WTC11 (cell line): ENCODE measurements around the gene MARCHF10. TPM values are rescaled to one million over a fixed set of nuclear protein-coding genes. Genes with fewer than 3 reads are reported as not detected.

Experiments
- ATAC-seq: fragments of 200-7000 bp; cut with Tn5 transposase; 2 replicates; pipeline ENCODE4 v1.10.0; 2021; ENCODE audit warnings: mild to moderate bottlenecking, moderate library complexity
- CTCF ChIA-PET: fragments of 300-600 bp; sonication (Branson Sonifier 250); formaldehyde crosslinking; loops from one replicate; lab custom pipeline; 2021; ENCODE audit warnings: antibody characterized with exemption; lab: Charles Lee
- POLR2A ChIA-PET: fragments of 350-600 bp; sonication (Branson Sonifier 250); formaldehyde crosslinking; loops from one replicate; lab custom pipeline; 2021; ENCODE audit warnings: antibody characterized with exemption; lab: Charles Lee
- DNase-seq: peaks from one replicate; pipeline ENCODE4 v3.0.0; 2021; ENCODE audit warnings: low spot score
- H3K27ac Mint-ChIP-seq: 2 replicates; pipeline ENCODE4 v1.8.0; 2021; ENCODE audit warnings: mixed read lengths
- H3K27me3 Mint-ChIP-seq: 2 replicates; pipeline ENCODE4 v1.8.0; 2021; ENCODE audit warnings: low read depth, mild to moderate bottlenecking, moderate library complexity, mixed read lengths
- H3K36me3 Mint-ChIP-seq: 2 replicates; pipeline ENCODE4 v1.8.0; 2021; ENCODE audit warnings: mixed read lengths
- H3K4me1 Mint-ChIP-seq: 2 replicates; pipeline ENCODE4 v1.8.0; 2022; ENCODE audit warnings: mixed read lengths
- H3K4me3 Mint-ChIP-seq: 2 replicates; pipeline ENCODE4 v1.8.0; 2021; ENCODE audit warnings: mild to moderate bottlenecking, moderate library complexity, mixed read lengths
- H3K9me3 Mint-ChIP-seq: 2 replicates; pipeline ENCODE4 v1.8.0; 2021; ENCODE audit warnings: mixed read lengths
- ATF1 ChIP-seq: sonication (generic); formaldehyde crosslinking; IDR thresholded peaks from 2 replicates; pipeline ENCODE4 v1.8.1; 2023; ENCODE audit warnings: mild to moderate bottlenecking, moderate library complexity, missing genetic modification reagents
- EMX1 ChIP-seq: fragments of 250-450 bp; sonication (Bioruptor Pico); IDR thresholded peaks from 2 replicates; pipeline ENCODE4 v1.8.0; 2021; ENCODE audit warnings: mild to moderate bottlenecking
- FOXJ3 ChIP-seq: sonication (generic); formaldehyde crosslinking; IDR thresholded peaks from 2 replicates; pipeline ENCODE4 v1.9.0; 2021; ENCODE audit warnings: missing genetic modification reagents, mild to moderate bottlenecking, borderline replicate concordance
- GABPB1 ChIP-seq: sonication (generic); formaldehyde crosslinking; IDR thresholded peaks from 2 replicates; pipeline ENCODE4 v1.8.1; 2023; ENCODE audit warnings: mild to moderate bottlenecking, missing genetic modification reagents
- GTF2I ChIP-seq: fragments of 250-450 bp; sonication (Bioruptor Pico); conservative IDR thresholded peaks from 2 replicates; pipeline ENCODE4 v1.4.0; 2021; ENCODE audit warnings: mild to moderate bottlenecking
- MXD4 ChIP-seq: fragments of 250-450 bp; sonication (Bioruptor Pico); IDR thresholded peaks from 2 replicates; pipeline ENCODE4 v1.8.0; 2021; ENCODE audit warnings: mild to moderate bottlenecking, moderate library complexity, borderline replicate concordance
- NFATC4 ChIP-seq: fragments of 250-450 bp; sonication (Bioruptor Pico); IDR thresholded peaks from 2 replicates; pipeline ENCODE4 v1.9.0; 2021; ENCODE audit warnings: mild to moderate bottlenecking
- NFYB ChIP-seq: sonication (generic); formaldehyde crosslinking; conservative IDR thresholded peaks from 2 replicates; pipeline ENCODE4 v1.8.0; 2022; ENCODE audit warnings: low read depth, missing genetic modification reagents
- NR3C1 ChIP-seq: sonication (generic); formaldehyde crosslinking; conservative IDR thresholded peaks from 2 replicates; pipeline ENCODE4 v1.8.1; 2023; ENCODE audit warnings: low read depth, mild to moderate bottlenecking, missing genetic modification reagents
- PRRX2 ChIP-seq: fragments of 250-450 bp; sonication (Bioruptor Pico); IDR thresholded peaks from 2 replicates; pipeline ENCODE4 v1.8.0; 2021; ENCODE audit warnings: mild to moderate bottlenecking
- ZBTB21 ChIP-seq: sonication (generic); formaldehyde crosslinking; IDR thresholded peaks from 2 replicates; pipeline ENCODE4 v1.8.1; 2023; ENCODE audit warnings: mild to moderate bottlenecking, missing genetic modification reagents, borderline replicate concordance
- ZNF232 ChIP-seq: sonication (generic); formaldehyde crosslinking; IDR thresholded peaks from 2 replicates; pipeline ENCODE4 v1.8.0; 2022; ENCODE audit warnings: mild to moderate bottlenecking, missing genetic modification reagents
- ZNF263 ChIP-seq: sonication (generic); formaldehyde crosslinking; IDR thresholded peaks from 2 replicates; pipeline ENCODE4 v1.8.1; 2022; ENCODE audit warnings: low read depth, mild to moderate bottlenecking, moderate library complexity, missing genetic modification reagents
- total RNA-seq: library from RNA; stranded (reverse); gene quantifications from 3 replicates; pipeline ENCODE4 v1.2.3, GENCODE V29; 2021
- TF ChIP-seq, protein P1 (sequence below): sonication (generic); formaldehyde crosslinking; conservative IDR thresholded peaks from 2 replicates; pipeline ENCODE4 v1.8.1; 2023; ENCODE audit warnings: mild to moderate bottlenecking, low read depth, missing genetic modification reagents, moderate library complexity
- TF ChIP-seq, protein P2 (sequence below): sonication (generic); formaldehyde crosslinking; IDR thresholded peaks from 2 replicates; pipeline ENCODE4 v1.8.1; 2023; ENCODE audit warnings: mild to moderate bottlenecking, missing genetic modification reagents
- TF ChIP-seq, protein P3 (sequence below): fragments of 250-450 bp; sonication (Bioruptor Pico); conservative IDR thresholded peaks from 2 replicates; pipeline ENCODE4 v1.9.0; 2021; ENCODE audit warnings: mild to moderate bottlenecking
- TF ChIP-seq, protein P4 (sequence below): fragments of 250-450 bp; sonication (Bioruptor Pico); IDR thresholded peaks from 2 replicates; pipeline ENCODE4 v1.8.0; 2021; ENCODE audit warnings: mild to moderate bottlenecking
- TF ChIP-seq, protein P5 (sequence below): sonication (generic); formaldehyde crosslinking; IDR thresholded peaks from 2 replicates; pipeline ENCODE4 v1.8.0; 2023; ENCODE audit warnings: missing genetic modification reagents, mild to moderate bottlenecking, borderline replicate concordance

Gene MARCHF10
- total RNA-seq, 1 experiment from 2014 or later, result 1.0 TPM

DNA sequence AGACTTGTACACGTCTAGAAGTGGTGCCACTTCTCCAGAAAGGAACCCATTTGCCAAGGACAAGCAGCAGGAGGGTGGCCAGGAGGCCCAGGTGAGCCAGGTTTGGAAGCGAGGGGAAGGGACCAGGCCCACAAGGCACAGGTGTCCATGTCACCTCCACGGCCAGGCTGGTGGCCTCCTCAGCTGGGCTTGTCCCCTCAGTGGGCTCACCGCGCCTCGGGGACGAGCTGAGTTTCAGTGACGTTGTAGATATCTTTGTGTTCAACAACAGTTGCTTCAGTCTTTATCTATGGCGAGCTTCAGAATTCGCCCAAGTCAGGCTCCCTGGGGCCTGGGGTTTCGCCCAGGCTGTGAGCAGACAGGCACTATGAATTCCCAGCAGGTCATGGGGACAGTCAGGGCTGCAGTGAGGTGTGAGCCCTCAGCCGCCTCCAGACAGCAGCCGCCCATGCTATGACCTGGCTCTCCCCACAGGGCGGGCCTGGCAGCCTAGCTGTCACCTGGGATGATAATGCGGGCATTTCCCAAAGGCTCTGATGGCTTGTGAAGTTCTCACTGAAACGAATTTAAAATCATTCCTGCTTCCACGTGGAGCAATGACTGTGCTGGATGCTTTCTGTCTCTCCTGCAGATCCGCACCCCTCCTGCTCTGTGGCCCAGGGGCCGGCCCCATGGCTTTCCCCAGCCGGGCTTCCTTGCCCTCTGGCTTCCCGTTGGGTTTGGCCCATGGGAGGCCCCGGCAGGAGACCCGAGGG, 91.1 kb downstream of the MARCHF10 start:
- Mint-ChIP-seq H3K4me1 (peaks cover 16% of the 10 kb centered on the region), H3K36me3 (no peaks in the 10 kb centered on the region)
- no peak for DNase-seq
- TF ChIP-seq, protein P1, sequence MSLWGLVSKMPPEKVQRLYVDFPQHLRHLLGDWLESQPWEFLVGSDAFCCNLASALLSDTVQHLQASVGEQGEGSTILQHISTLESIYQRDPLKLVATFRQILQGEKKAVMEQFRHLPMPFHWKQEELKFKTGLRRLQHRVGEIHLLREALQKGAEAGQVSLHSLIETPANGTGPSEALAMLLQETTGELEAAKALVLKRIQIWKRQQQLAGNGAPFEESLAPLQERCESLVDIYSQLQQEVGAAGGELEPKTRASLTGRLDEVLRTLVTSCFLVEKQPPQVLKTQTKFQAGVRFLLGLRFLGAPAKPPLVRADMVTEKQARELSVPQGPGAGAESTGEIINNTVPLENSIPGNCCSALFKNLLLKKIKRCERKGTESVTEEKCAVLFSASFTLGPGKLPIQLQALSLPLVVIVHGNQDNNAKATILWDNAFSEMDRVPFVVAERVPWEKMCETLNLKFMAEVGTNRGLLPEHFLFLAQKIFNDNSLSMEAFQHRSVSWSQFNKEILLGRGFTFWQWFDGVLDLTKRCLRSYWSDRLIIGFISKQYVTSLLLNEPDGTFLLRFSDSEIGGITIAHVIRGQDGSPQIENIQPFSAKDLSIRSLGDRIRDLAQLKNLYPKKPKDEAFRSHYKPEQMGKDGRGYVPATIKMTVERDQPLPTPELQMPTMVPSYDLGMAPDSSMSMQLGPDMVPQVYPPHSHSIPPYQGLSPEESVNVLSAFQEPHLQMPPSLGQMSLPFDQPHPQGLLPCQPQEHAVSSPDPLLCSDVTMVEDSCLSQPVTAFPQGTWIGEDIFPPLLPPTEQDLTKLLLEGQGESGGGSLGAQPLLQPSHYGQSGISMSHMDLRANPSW (CRISPR knock-in tag), result no peak
- TF ChIP-seq, protein P2, sequence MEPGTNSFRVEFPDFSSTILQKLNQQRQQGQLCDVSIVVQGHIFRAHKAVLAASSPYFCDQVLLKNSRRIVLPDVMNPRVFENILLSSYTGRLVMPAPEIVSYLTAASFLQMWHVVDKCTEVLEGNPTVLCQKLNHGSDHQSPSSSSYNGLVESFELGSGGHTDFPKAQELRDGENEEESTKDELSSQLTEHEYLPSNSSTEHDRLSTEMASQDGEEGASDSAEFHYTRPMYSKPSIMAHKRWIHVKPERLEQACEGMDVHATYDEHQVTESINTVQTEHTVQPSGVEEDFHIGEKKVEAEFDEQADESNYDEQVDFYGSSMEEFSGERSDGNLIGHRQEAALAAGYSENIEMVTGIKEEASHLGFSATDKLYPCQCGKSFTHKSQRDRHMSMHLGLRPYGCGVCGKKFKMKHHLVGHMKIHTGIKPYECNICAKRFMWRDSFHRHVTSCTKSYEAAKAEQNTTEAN (CRISPR knock-in tag), result no peak
- no peak for TF ChIP-seq EMX1 (CRISPR knock-in tag)
- TF ChIP-seq PRRX2, result no peak
- no peak for TF ChIP-seq NFATC4 (CRISPR knock-in tag)
- no peak for TF ChIP-seq ZBTB21 (CRISPR knock-in tag)
- no peak for TF ChIP-seq NFYB (CRISPR knock-in tag)
- no peak for TF ChIP-seq ZNF232 (CRISPR knock-in tag)
- TF ChIP-seq GTF2I (CRISPR knock-in tag), result no peak
- TF ChIP-seq NR3C1 (CRISPR knock-in tag), result no peak
- TF ChIP-seq FOXJ3, result no peak
- TF ChIP-seq, all 79 proteins: peak for 0
- H3K4me3 Mint-ChIP-seq, result no peak overlapping the region
- no peak overlapping the region for H3K27ac Mint-ChIP-seq
- ChIA-PET POLR2A (no interaction called here), CTCF (no interaction called here)
- no peaks in the 10 kb centered on the region for H3K27me3 Mint-ChIP-seq
- no peak for ATAC-seq
- H3K9me3 Mint-ChIP-seq, result no peaks in the 10 kb centered on the region

DNA sequence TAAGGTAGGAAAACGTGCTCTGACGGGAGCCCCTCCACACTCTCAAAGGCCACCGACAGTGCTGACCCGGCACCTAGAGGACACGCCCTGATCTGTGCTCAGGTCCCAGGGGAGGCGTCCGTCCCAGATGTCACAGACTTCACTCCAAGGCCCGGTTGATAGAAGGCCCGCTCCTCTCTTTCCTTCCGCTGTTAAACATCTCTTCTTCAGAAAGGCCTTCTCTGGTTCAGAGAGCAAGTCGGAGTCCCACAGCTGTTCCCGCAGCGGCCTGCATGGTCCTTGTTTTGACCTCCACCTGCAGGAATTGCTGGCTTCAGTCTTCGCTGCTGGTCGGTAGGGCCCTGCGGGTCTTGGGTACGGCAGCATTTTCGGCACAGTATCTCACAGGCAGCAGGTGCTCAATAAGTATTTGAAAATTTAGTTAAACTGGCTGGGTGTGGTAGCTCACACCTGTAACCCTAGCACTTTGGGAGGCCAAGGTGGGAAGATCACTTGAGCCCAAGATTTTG, 92.2 kb downstream of the MARCHF10 start:
- Mint-ChIP-seq H3K27ac (0 out of 2 replicates have a peak overlapping the region, but pooled peaks have one; percentile 19), H3K27me3 (no peaks in the 10 kb centered on the region), H3K36me3 (no peaks in the 10 kb centered on the region), H3K4me1 (peaks cover 20% of the 10 kb centered on the region), H3K9me3 (no peaks in the 10 kb centered on the region), H3K4me3 (no peak overlapping the region)
- CTCF ChIA-PET, result no interaction called here
- DNase-seq, result no peak
- no peak for ATAC-seq
- TF ChIP-seq NFYB (CRISPR knock-in tag) (no peak), ATF1 (CRISPR knock-in tag) (no peak), MXD4 (CRISPR knock-in tag) (no peak), GABPB1 (CRISPR knock-in tag) (no peak), ZNF232 (CRISPR knock-in tag) (no peak), ZNF263 (CRISPR knock-in tag) (no peak)
- TF ChIP-seq, protein P3, sequence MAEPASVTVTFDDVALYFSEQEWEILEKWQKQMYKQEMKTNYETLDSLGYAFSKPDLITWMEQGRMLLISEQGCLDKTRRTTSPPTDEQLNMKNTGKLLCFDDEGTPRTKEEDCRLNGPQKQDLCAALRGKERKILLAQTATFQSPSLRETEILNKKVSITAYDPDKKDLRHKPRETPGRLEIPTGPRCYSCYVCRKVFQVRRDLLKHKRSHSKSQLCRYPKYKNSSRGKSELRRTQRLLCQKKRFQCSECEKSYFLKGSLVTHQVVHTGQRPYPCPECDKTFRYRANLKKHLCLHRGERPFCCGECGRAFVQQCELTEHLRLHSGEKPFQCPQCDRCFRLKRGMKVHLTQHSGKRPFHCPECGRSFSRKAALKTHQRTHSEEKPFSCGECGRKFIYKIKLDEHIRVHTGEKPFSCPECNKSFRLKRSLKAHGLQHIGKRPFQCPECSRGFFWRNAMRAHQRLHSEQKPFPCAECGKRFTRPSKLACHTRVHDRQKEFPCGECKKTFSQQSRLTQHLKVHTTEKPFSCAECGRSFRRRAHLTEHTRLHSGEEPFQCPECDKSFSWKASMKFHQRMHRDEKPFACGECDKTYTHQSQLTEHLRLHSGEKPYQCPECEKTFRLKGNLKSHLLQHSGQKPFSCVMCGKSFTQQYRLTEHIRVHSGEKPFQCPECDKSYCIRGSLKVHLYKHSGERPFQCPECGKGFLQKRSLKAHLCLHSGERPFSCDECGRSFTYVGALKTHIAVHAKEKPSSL (CRISPR knock-in tag), result no peak
- TF ChIP-seq, protein P4, sequence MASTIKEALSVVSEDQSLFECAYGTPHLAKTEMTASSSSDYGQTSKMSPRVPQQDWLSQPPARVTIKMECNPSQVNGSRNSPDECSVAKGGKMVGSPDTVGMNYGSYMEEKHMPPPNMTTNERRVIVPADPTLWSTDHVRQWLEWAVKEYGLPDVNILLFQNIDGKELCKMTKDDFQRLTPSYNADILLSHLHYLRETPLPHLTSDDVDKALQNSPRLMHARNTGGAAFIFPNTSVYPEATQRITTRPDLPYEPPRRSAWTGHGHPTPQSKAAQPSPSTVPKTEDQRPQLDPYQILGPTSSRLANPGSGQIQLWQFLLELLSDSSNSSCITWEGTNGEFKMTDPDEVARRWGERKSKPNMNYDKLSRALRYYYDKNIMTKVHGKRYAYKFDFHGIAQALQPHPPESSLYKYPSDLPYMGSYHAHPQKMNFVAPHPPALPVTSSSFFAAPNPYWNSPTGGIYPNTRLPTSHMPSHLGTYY (CRISPR knock-in tag), result no peak
- TF ChIP-seq, protein P5, sequence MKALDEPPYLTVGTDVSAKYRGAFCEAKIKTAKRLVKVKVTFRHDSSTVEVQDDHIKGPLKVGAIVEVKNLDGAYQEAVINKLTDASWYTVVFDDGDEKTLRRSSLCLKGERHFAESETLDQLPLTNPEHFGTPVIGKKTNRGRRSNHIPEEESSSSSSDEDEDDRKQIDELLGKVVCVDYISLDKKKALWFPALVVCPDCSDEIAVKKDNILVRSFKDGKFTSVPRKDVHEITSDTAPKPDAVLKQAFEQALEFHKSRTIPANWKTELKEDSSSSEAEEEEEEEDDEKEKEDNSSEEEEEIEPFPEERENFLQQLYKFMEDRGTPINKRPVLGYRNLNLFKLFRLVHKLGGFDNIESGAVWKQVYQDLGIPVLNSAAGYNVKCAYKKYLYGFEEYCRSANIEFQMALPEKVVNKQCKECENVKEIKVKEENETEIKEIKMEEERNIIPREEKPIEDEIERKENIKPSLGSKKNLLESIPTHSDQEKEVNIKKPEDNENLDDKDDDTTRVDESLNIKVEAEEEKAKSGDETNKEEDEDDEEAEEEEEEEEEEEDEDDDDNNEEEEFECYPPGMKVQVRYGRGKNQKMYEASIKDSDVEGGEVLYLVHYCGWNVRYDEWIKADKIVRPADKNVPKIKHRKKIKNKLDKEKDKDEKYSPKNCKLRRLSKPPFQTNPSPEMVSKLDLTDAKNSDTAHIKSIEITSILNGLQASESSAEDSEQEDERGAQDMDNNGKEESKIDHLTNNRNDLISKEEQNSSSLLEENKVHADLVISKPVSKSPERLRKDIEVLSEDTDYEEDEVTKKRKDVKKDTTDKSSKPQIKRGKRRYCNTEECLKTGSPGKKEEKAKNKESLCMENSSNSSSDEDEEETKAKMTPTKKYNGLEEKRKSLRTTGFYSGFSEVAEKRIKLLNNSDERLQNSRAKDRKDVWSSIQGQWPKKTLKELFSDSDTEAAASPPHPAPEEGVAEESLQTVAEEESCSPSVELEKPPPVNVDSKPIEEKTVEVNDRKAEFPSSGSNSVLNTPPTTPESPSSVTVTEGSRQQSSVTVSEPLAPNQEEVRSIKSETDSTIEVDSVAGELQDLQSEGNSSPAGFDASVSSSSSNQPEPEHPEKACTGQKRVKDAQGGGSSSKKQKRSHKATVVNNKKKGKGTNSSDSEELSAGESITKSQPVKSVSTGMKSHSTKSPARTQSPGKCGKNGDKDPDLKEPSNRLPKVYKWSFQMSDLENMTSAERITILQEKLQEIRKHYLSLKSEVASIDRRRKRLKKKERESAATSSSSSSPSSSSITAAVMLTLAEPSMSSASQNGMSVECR (CRISPR knock-in tag), result no peak
- TF ChIP-seq, all 79 proteins: peak for 0
- POLR2A ChIA-PET, result interaction anchor here (0.6 kb wide), 1 partner anchor 183 kb away, joined by 3 read pairs; no protein-coding TSS in a partner anchor
